Raji (cell line): Measurements from ENCODE around the gene ATP5F1E.

Experiments used
- POLR2A ChIP-seq: IDR thresholded peaks from 2 replicates; pipeline ENCODE4 v1.6.1; 2011; ENCODE audit warnings: low read depth, low read length, control low read depth; ENCODE audit not compliant: insufficient read depth

The ATP5F1E gene

GRCh38 chr20:59031564-59032022, 542 bp downstream of the ATP5F1E start:
- TF ChIP-seq POLR2A, result no peak

GRCh38 chr20:59030911-59031563, 1.1 kb downstream of the ATP5F1E start:
- TF ChIP-seq POLR2A, result no peak

GRCh38 chr20:59028812-59029211, 3.3 kb downstream of the ATP5F1E start:
- TF ChIP-seq POLR2A, result no peak

GRCh38 chr20:59027741-59028320, 4.3 kb downstream of the ATP5F1E start:
- no peak for TF ChIP-seq POLR2A

GRCh38 chr20:59026904-59027740, 5.0 kb downstream of the ATP5F1E start:
- no peak for TF ChIP-seq POLR2A

GRCh38 chr20:59025511-59025910, 6.6 kb downstream of the ATP5F1E start:
- TF ChIP-seq POLR2A, result no peak

- TF ChIP-seq POLR2A, result no peak
Measured at GRCh38 chr20:59025086-59025485, 7.0 kb downstream of the ATP5F1E start.

GRCh38 chr20:59024111-59024530, 8.0 kb downstream of the ATP5F1E start:
- no peak for TF ChIP-seq POLR2A

- no peak for TF ChIP-seq POLR2A
Measured at GRCh38 chr20:59023616-59024015, 8.5 kb downstream of the ATP5F1E start.

- TF ChIP-seq POLR2A, result no peak
Measured at GRCh38 chr20:59022754-59023153, 9.4 kb downstream of the ATP5F1E start.

GRCh38 chr20:59020938-59021551, 11.1 kb downstream of the ATP5F1E start:
- no peak for TF ChIP-seq POLR2A

GRCh38 chr20:59019217-59019616, 12.9 kb downstream of the ATP5F1E start, which contains the start of gene TUBB1:
Gene TUBB1 (plus strand): TSS chr20:59019429. CDS start chr20:59019523, 94 bp downstream.
- no peak for TF ChIP-seq POLR2A

GRCh38 chr20:59018817-59019216, 13.3 kb downstream of the ATP5F1E start:
- no peak for TF ChIP-seq POLR2A

- TF ChIP-seq POLR2A, result no peak
Measured at GRCh38 chr20:59017493-59018231, 14.5 kb downstream of the ATP5F1E start.
